HG02943 (cell line): ENCODE results near the gene SDCCAG8.

Experiments used
- ATAC-seq: cut with Tn5 transposase; IDR thresholded peaks from one replicate; pipeline ENCODE4 v1.9.1; 2021; ENCODE audit warnings: mild to moderate bottlenecking, low read depth, moderate library complexity; ENCODE audit not compliant: unreplicated experiment

Gene SDCCAG8

GRCh38 chr1:243378669-243379068 is 122.8 kb downstream of the SDCCAG8 start:
- no peak for ATAC-seq

GRCh38 chr1:243379208-243379607 is 123.4 kb downstream of the SDCCAG8 start:
- ATAC-seq = no peak

- ATAC-seq = no peak
Measured at GRCh38 chr1:243379706-243380105, 123.9 kb downstream of the SDCCAG8 start.

GRCh38 chr1:243388276-243388675 is 132.4 kb downstream of the SDCCAG8 start:
- no peak for ATAC-seq

GRCh38 chr1:243390162-243390791 is 134.4 kb downstream of the SDCCAG8 start:
- no peak for ATAC-seq

- no peak for ATAC-seq
Measured at GRCh38 chr1:243391355-243391754, 135.5 kb downstream of the SDCCAG8 start.

GRCh38 chr1:243393096-243393495 is 137.3 kb downstream of the SDCCAG8 start:
- ATAC-seq = no peak

- no peak for ATAC-seq
Measured at GRCh38 chr1:243394066-243394465, 138.2 kb downstream of the SDCCAG8 start.

GRCh38 chr1:243394601-243395464 is 139.0 kb downstream of the SDCCAG8 start:
- no peak for ATAC-seq

GRCh38 chr1:243396424-243396823 is 140.6 kb downstream of the SDCCAG8 start:
- no peak for ATAC-seq

GRCh38 chr1:243396876-243397275 is 141.0 kb downstream of the SDCCAG8 start:
- ATAC-seq = no peak

- no peak for ATAC-seq
Measured at GRCh38 chr1:243397613-243398321, 141.9 kb downstream of the SDCCAG8 start.

- ATAC-seq = no peak
Measured at GRCh38 chr1:243399561-243400155, 143.8 kb downstream of the SDCCAG8 start.

GRCh38 chr1:243402868-243403267 is 147.0 kb downstream of the SDCCAG8 start:
- ATAC-seq = no peak

- no peak for ATAC-seq
Measured at GRCh38 chr1:243406424-243406823, 150.6 kb downstream of the SDCCAG8 start.

- ATAC-seq = no peak
Measured at GRCh38 chr1:243407284-243408018, 151.6 kb downstream of the SDCCAG8 start.

GRCh38 chr1:243408479-243408878 is 152.6 kb downstream of the SDCCAG8 start:
- ATAC-seq = no peak

GRCh38 chr1:243409284-243409683 is 153.4 kb downstream of the SDCCAG8 start:
- ATAC-seq = no peak

- no peak for ATAC-seq
Measured at GRCh38 chr1:243411472-243411871, 155.6 kb downstream of the SDCCAG8 start.

- ATAC-seq = peak; percentile 85
Measured at GRCh38 chr1:243413431-243414151, 157.8 kb downstream of the SDCCAG8 start.
